Muscle layer of duodenum (tissue), 2 donors: ENCODE measurements around the gene CAPN1.

Source experiments
- H3K27ac ChIP-seq: one replicate; pipeline ENCODE4 v1.7.0; 2013; ENCODE audit warnings: mild to moderate bottlenecking, low read length
- H3K27me3 ChIP-seq: one replicate; pipeline ENCODE4 v1.7.0; 2013; ENCODE audit warnings: low read depth, mild to moderate bottlenecking, control low read depth, low read length
- H3K36me3 ChIP-seq, 2 donors: one replicate each; pipeline ENCODE4 v1.7.0; 2013; ENCODE audit warnings: low read length in 2 of 2, control low read depth in 1 of 2, mild to moderate bottlenecking in 1 of 2; ENCODE audit not compliant: insufficient read depth in 2 of 2, control insufficient read depth in 1 of 2
- H3K4me1 ChIP-seq, 2 donors: one replicate each; pipeline ENCODE4 v1.7.0; 2013; ENCODE audit warnings: low read length in 2 of 2, mild to moderate bottlenecking in 2 of 2, control low read depth in 1 of 2, moderate library complexity in 1 of 2; ENCODE audit not compliant: insufficient read depth in 2 of 2, control insufficient read depth in 1 of 2
- H3K4me3 ChIP-seq, 2 donors: one replicate each; pipeline ENCODE4 v1.7.0; 2013; ENCODE audit warnings: low read length in 2 of 2, low read depth in 1 of 2, mild to moderate bottlenecking in 1 of 2
- H3K9me3 ChIP-seq, 2 donors: one replicate each; pipeline ENCODE4 v1.7.0; 2013; ENCODE audit warnings: low read length in 2 of 2, control low read depth in 1 of 2, mild to moderate bottlenecking in 1 of 2; ENCODE audit not compliant: control insufficient read depth in 1 of 2
- donor health status: healthy.

CAPN1 gene

GRCh38 chr11:65204646-65205601 lies 23.2 kb downstream of the CAPN1 start:
- H3K4me1 ChIP-seq, result peaks cover 0 to 3% of the 10 kb centered on the region in 2 donors
- no peak overlapping the region for H3K4me3 ChIP-seq
- H3K36me3 ChIP-seq, result peaks cover 41 to 60% of the 10 kb centered on the region in 2 donors
- H3K27ac ChIP-seq, result no peak overlapping the region
- no peaks in the 10 kb centered on the region for H3K27me3 ChIP-seq
- no peaks in the 10 kb centered on the region for H3K9me3 ChIP-seq

- no peak overlapping the region for H3K4me3 ChIP-seq
- peaks cover 47 to 62% of the 10 kb centered on the region in 2 donors for H3K36me3 ChIP-seq
- no peaks in the 10 kb centered on the region for H3K9me3 ChIP-seq
- H3K27ac ChIP-seq, result no peak overlapping the region
- H3K27me3 ChIP-seq, result no peaks in the 10 kb centered on the region
- H3K4me1 ChIP-seq, result peaks cover 0 to 3% of the 10 kb centered on the region in 2 donors
These were observed 23.9 kb downstream of the CAPN1 start for GRCh38 chr11:65205602-65205967.

GRCh38 chr11:65206441-65206841 lies 24.7 kb downstream of the CAPN1 start:
- Histone ChIP-seq H3K36me3 (peaks cover 50 to 71% of the 10 kb centered on the region in 2 donors), H3K4me1 (peaks cover 0 to 3% of the 10 kb centered on the region in 2 donors), H3K27me3 (no peaks in the 10 kb centered on the region), H3K4me3 (no peak overlapping the region), H3K27ac (no peak overlapping the region), H3K9me3 (no peaks in the 10 kb centered on the region)

GRCh38 chr11:65206901-65207300 lies 25.2 kb downstream of the CAPN1 start:
- peaks cover 0 to 3% of the 10 kb centered on the region in 2 donors for H3K4me1 ChIP-seq
- H3K27ac ChIP-seq, result no peak overlapping the region
- H3K36me3 ChIP-seq, result peaks cover 50 to 75% of the 10 kb centered on the region in 2 donors
- no peak overlapping the region for H3K4me3 ChIP-seq
- no peaks in the 10 kb centered on the region for H3K27me3 ChIP-seq
- H3K9me3 ChIP-seq, result no peaks in the 10 kb centered on the region

- H3K36me3 ChIP-seq, result peaks cover 46 to 80% of the 10 kb centered on the region in 2 donors
- H3K27me3 ChIP-seq, result no peaks in the 10 kb centered on the region
- peaks cover 0 to 3% of the 10 kb centered on the region in 2 donors for H3K4me1 ChIP-seq
- H3K4me3 ChIP-seq, result no peak overlapping the region
- no peak overlapping the region for H3K27ac ChIP-seq
- H3K9me3 ChIP-seq, result no peaks in the 10 kb centered on the region
These were observed 26.4 kb downstream of the CAPN1 start for GRCh38 chr11:65207918-65208784.

- Histone ChIP-seq H3K36me3 (peaks cover 46 to 77% of the 10 kb centered on the region in 2 donors), H3K27me3 (no peaks in the 10 kb centered on the region), H3K4me3 (no peak overlapping the region), H3K9me3 (no peaks in the 10 kb centered on the region), H3K4me1 (peaks cover 0 to 9% of the 10 kb centered on the region in 2 donors), H3K27ac (no peak overlapping the region)
These were observed 27.3 kb downstream of the CAPN1 start for GRCh38 chr11:65208785-65209710.

GRCh38 chr11:65209711-65210360 lies 28.1 kb downstream of the CAPN1 start:
- Histone ChIP-seq H3K27me3 (no peaks in the 10 kb centered on the region), H3K4me1 (peaks cover 0 to 7% of the 10 kb centered on the region in 2 donors), H3K4me3 (no peak overlapping the region), H3K36me3 (peaks cover 45 to 69% of the 10 kb centered on the region in 2 donors), H3K27ac (no peak overlapping the region), H3K9me3 (no peaks in the 10 kb centered on the region)

GRCh38 chr11:65210361-65210731 lies 28.6 kb downstream of the CAPN1 start:
- Histone ChIP-seq H3K27ac (no peak overlapping the region), H3K4me1 (peaks cover 0 to 7% of the 10 kb centered on the region in 2 donors), H3K36me3 (peaks cover 41 to 64% of the 10 kb centered on the region in 2 donors)

GRCh38 chr11:65210748-65211147 lies 29.0 kb downstream of the CAPN1 start:
- Histone ChIP-seq H3K27ac (no peak overlapping the region), H3K9me3 (no peaks in the 10 kb centered on the region), H3K27me3 (no peaks in the 10 kb centered on the region), H3K4me1 (peaks cover 0 to 7% of the 10 kb centered on the region in 2 donors), H3K4me3 (no peak overlapping the region), H3K36me3 (peaks cover 37 to 60% of the 10 kb centered on the region in 2 donors)

More at GRCh38 chr11:65210361-65210731, 28.6 kb downstream of the CAPN1 start:
- no peak overlapping the region for H3K4me3 ChIP-seq
- no peaks in the 10 kb centered on the region for H3K27me3 ChIP-seq
- H3K9me3 ChIP-seq, result no peaks in the 10 kb centered on the region
